Activated T-helper 9 cell treated with anti-CD3 and anti-CD28 coated beads, Interleukin-2, amount 50 U/mL, for 16 hours (primary cell): ENCODE results near the gene COL8A2.

Experiments used
- DNase-seq: peaks from one replicate; pipeline ENCODE4 v3.0.0-alpha.2; 2020; ENCODE audit warnings: low read depth

COL8A2 gene

DNA sequence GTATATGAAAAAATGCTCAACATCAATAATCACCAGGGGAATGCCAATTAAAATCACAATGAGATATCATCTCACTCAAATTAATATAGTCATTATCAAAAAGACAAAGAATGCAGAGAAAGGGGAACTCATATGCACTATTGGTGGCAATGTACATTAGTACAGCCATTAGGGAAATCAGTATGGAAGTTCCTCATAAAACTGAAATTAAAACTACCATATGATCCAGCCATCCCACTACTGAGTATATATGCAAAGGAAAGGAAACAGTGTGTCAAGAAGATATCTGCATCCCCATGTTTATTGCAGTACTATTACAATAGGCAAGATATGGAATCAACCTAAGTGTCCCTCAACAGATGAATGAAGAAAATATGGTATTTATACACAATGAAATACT, 73.2 kb downstream of the COL8A2 start:
- DNase-seq = no peak
